Natural killer cell (primary cell): Measurements from ENCODE around the gene SHISAL2A. TPM values are rescaled to one million over a fixed set of nuclear protein-coding genes. Genes with fewer than 3 reads are reported as not detected.

ENCODE experiments used
- ATAC-seq, 3 donors: fragments of 150-1000 bp in 2 of 3; fragments of 200-7000 bp in 1 of 3; cut with Tn5 transposase; 1 replicate in 1 of 3; 2 replicates in 2 of 3; pipeline ENCODE4 v1.10.0; 2021; ENCODE audit warnings: mild to moderate bottlenecking in 2 of 3, moderate library complexity in 2 of 3
- DNase-seq, 2 donors: peaks; one replicate each; pipeline versions ENCODE4 v3.0.0 to v3.0.0-alpha.2; 2013 to 2021; ENCODE audit warnings: mixed read lengths in 1 of 2
- H3K27ac ChIP-seq: one replicate; pipeline ENCODE4 v1.5.1; 2013; ENCODE audit warnings: mild to moderate bottlenecking, low read length
- H3K27me3 ChIP-seq: one replicate; pipeline ENCODE4 v1.6.1; 2013; ENCODE audit warnings: low read length; ENCODE audit not compliant: control insufficient read depth, insufficient read depth
- H3K36me3 ChIP-seq: one replicate; pipeline ENCODE4 v1.6.1; 2013; ENCODE audit warnings: low read length; ENCODE audit not compliant: control insufficient read depth, insufficient read depth
- H3K4me1 ChIP-seq: one replicate; pipeline ENCODE4 v1.6.1; 2013; ENCODE audit warnings: low read length; ENCODE audit not compliant: control insufficient read depth, insufficient read depth
- H3K4me3 ChIP-seq: one replicate; pipeline ENCODE4 v1.5.1; 2013; ENCODE audit warnings: low read length
- H3K9me3 ChIP-seq: one replicate; pipeline ENCODE4 v1.6.1; 2013; ENCODE audit warnings: low read length; ENCODE audit not compliant: control insufficient read depth, insufficient read depth
- H3K27ac Mint-ChIP-seq, 2 donors: one replicate each; pipeline ENCODE4 v1.8.0; 2022; ENCODE audit warnings: mild to moderate bottlenecking in 2 of 2, mixed read lengths in 2 of 2, moderate library complexity in 1 of 2
- H3K27me3 Mint-ChIP-seq, 2 donors: one replicate each; pipeline ENCODE4 v1.8.0; 2022; ENCODE audit warnings: low read depth in 2 of 2, mixed read lengths in 2 of 2
- H3K36me3 Mint-ChIP-seq: one replicate; pipeline ENCODE4 v1.8.0; 2022; ENCODE audit warnings: mixed read lengths
- H3K4me1 Mint-ChIP-seq, 2 donors: one replicate each; pipeline ENCODE4 v1.8.0; 2022; ENCODE audit warnings: mixed read lengths in 2 of 2
- H3K4me3 Mint-ChIP-seq: one replicate; pipeline ENCODE4 v1.8.0; 2022; ENCODE audit warnings: mild to moderate bottlenecking, moderate library complexity, mixed read lengths
- H3K9me3 Mint-ChIP-seq, 2 donors: one replicate each; pipeline ENCODE4 v1.8.0; 2022; ENCODE audit warnings: mixed read lengths in 2 of 2
- CTCF ChIP-seq: fragments of 200-600 bp; IDR thresholded peaks from one replicate; pipeline ENCODE4 v1.8.0; 2022; ENCODE audit warnings: antibody characterized with exemption
- WGBS: methylation state at CpG from one replicate; pipeline ENCODE4 v1.1.7; 2013; ENCODE audit warnings: missing lambda C conversion rate; ENCODE audit not compliant: insufficient coverage; 5-methylcytosine and 5-hydroxymethylcytosine counted together
- intact Hi-C: fragments of 100-400 bp; cut with micrococcal nuclease; formaldehyde crosslinking; loops from one replicate; pipeline ENCODE4 v1.14.2; 2022
- total RNA-seq, 4 donors: library from RNA; stranded (reverse); fragments of 120-200 nt in 1 of 4; gene quantifications; one replicate each; pipeline versions ENCODE4 v1.2.3 to v1.2.4, GENCODE V29; 2013 to 2022

The SHISAL2A gene
- total RNA-seq, 3 donors from 2014 or later (not counting 1 experiment from before 2014, with no cell fraction given): 14.0 to 31.4 (median 16.2) TPM

GRCh38 chr1:52693843-52694242 lies 60.9 kb downstream of the SHISAL2A start:
- Mint-ChIP-seq H3K4me1 (peaks cover 6 to 18% of the 10 kb centered on the region in 2 donors), H3K9me3 (no peaks in the 10 kb centered on the region), H3K27me3 (no peaks in the 10 kb centered on the region), H3K27ac (no peak overlapping the region), H3K36me3 (peaks cover 7% of the 10 kb centered on the region), H3K4me3 (no peak overlapping the region)
- no peak overlapping the region for H3K27ac ChIP-seq
- intact Hi-C loops: no loop called here
- H3K27me3 ChIP-seq: no peaks in the 10 kb centered on the region
- H3K4me1 ChIP-seq: peaks cover 14% of the 10 kb centered on the region
- no peak overlapping the region for H3K4me3 ChIP-seq
- no peaks in the 10 kb centered on the region for H3K9me3 ChIP-seq
- 100% methylated on average over 1 of the region's 1 CpG for WGBS
- no peak for ATAC-seq
- no peak for TF ChIP-seq CTCF
- DNase-seq: no peak
- peaks cover 4% of the 10 kb centered on the region for H3K36me3 ChIP-seq

- intact Hi-C loops: no loop called here
- Mint-ChIP-seq H3K4me1 (peaks cover 6 to 18% of the 10 kb centered on the region in 2 donors), H3K36me3 (peaks cover 7% of the 10 kb centered on the region), H3K27ac (no peak overlapping the region), H3K4me3 (peak overlapping the region; percentile 37), H3K9me3 (no peaks in the 10 kb centered on the region), H3K27me3 (peaks cover 0 to 4% of the 10 kb centered on the region in 2 donors)
- Histone ChIP-seq H3K9me3 (no peaks in the 10 kb centered on the region), H3K36me3 (peaks cover 4% of the 10 kb centered on the region), H3K4me3 (no peak overlapping the region), H3K27me3 (no peaks in the 10 kb centered on the region), H3K4me1 (peaks cover 14% of the 10 kb centered on the region), H3K27ac (no peak overlapping the region)
- no peak for DNase-seq
- no peak for TF ChIP-seq CTCF
- ATAC-seq: no peak
- WGBS: 97% methylated on average over 7 of the region's 7 CpGs
These were observed 62.7 kb downstream of the SHISAL2A start for GRCh38 chr1:52695627-52696026.

GRCh38 chr1:52697795-52698674 lies 65.1 kb downstream of the SHISAL2A start, which contains the start of gene COA7:
TSS of gene COA7 (minus strand) at chr1:52698347. CDS start at chr1:52698326, 21 bp downstream.
- 3% methylated on average over 68 of the region's 68 CpGs for WGBS
- Mint-ChIP-seq H3K4me1 (peaks cover 9 to 23% of the 10 kb centered on the region in 2 donors), H3K27me3 (peaks cover 0 to 4% of the 10 kb centered on the region in 2 donors), H3K27ac (peak within 1 kb of the TSS; percentile 76 to 91), H3K4me3 (peak within 1 kb of the TSS; percentile 92), H3K36me3 (no peaks in the 10 kb centered on the region), H3K9me3 (no peaks in the 10 kb centered on the region)
- intact Hi-C loops: no loop called here
- H3K9me3 ChIP-seq: no peaks in the 10 kb centered on the region
- peak; percentile 54 to 76 for DNase-seq
- TF ChIP-seq CTCF: no peak
- peaks cover 19% of the 10 kb centered on the region for H3K4me1 ChIP-seq
- peak within 1 kb of the TSS; percentile 79 for H3K4me3 ChIP-seq
- H3K27ac ChIP-seq: peak within 1 kb of the TSS; percentile 55
- ATAC-seq: peak; percentile 31 to 61 (median 39)
- no peaks in the 10 kb centered on the region for H3K27me3 ChIP-seq
- H3K36me3 ChIP-seq: no peaks in the 10 kb centered on the region
